Breast epithelium (tissue), 4 donors: ENCODE measurements around the gene FNTB. TPM values are rescaled to one million over a fixed set of nuclear protein-coding genes. Genes with fewer than 3 reads are reported as not detected.

Experiments used
- DNase-seq, 2 donors: peaks; one replicate each; pipeline ENCODE4 v3.0.0-alpha.2; 2019; ENCODE audit warnings: low spot score in 2 of 2
- H3K27ac ChIP-seq, 2 donors: fragments of 200-600 bp; sonication (generic) in 1 of 2; one replicate each; pipeline ENCODE4 v1.5.1; 2016 to 2019; ENCODE audit warnings: mild to moderate bottlenecking in 1 of 2
- H3K27me3 ChIP-seq, 2 donors: fragments of 200-600 bp; sonication (generic) in 1 of 2; one replicate each; pipeline versions ENCODE4 v1.5.1 to v1.6.0; 2017 to 2019; ENCODE audit warnings: control low read depth in 1 of 2, mild to moderate bottlenecking in 1 of 2
- H3K36me3 ChIP-seq: fragments of 200-600 bp; one replicate; pipeline ENCODE4 v1.5.1; 2019
- H3K4me1 ChIP-seq, 2 donors: fragments of 200-600 bp; sonication (generic); one replicate each; pipeline ENCODE4 v1.5.1; 2016 to 2019; ENCODE audit warnings: control low read depth in 1 of 2
- H3K4me3 ChIP-seq, 3 donors: fragments of 200-600 bp; sonication (generic); 1 replicate in 2 of 3; 2 replicates in 1 of 3; pipeline ENCODE4 v1.5.1; 2016 to 2019; ENCODE audit warnings: mild to moderate bottlenecking in 3 of 3, moderate library complexity in 2 of 3
- H3K9me3 ChIP-seq, 2 donors: fragments of 200-600 bp; sonication (generic) in 1 of 2; one replicate each; pipeline ENCODE4 v1.5.1; 2016 to 2019; ENCODE audit warnings: control low read depth in 1 of 2
- CTCF ChIP-seq, 3 donors: fragments of 450-650 bp; IDR thresholded peaks; one replicate each; pipeline ENCODE4 v1.5.1; 2016 to 2017; ENCODE audit warnings: antibody characterized with exemption in 3 of 3, mild to moderate bottlenecking in 3 of 3, moderate library complexity in 3 of 3
- POLR2A ChIP-seq: fragments of 450-650 bp; IDR thresholded peaks from one replicate; pipeline ENCODE4 v1.6.1; 2016; ENCODE audit warnings: antibody characterized with exemption, mild to moderate bottlenecking, moderate library complexity
- POLR2AphosphoS5 ChIP-seq, 3 donors: sonication (generic); formaldehyde crosslinking; IDR thresholded peaks; one replicate each; pipeline ENCODE4 v1.6.1; 2017; ENCODE audit warnings: antibody characterized with exemption in 3 of 3
- intact Hi-C: fragments of 100-400 bp; cut with DNase I; formaldehyde crosslinking; loops from one replicate; pipeline ENCODE4 v1.15.1; 2023; ENCODE audit warnings: low total_unique reads
- total RNA-seq, 3 donors: library from RNA; depleted of rRNA; stranded (reverse); fragments of >200 nt; gene quantifications; one replicate each; pipeline ENCODE4 v1.1.0, GENCODE V29; 2016

The FNTB gene
- total RNA-seq, 3 donors from 2014 or later, result 15.7 to 22.9 (median 18.9) TPM

GRCh38 chr14:65072937-65073336 lies 86.2 kb downstream of the FNTB start:
- peaks cover 12% of the 10 kb centered on the region for H3K36me3 ChIP-seq
- TF ChIP-seq POLR2A (no peak), CTCF (IDR thresholded peaks at IDR 0.05) (no peak), POLR2AphosphoS5 (IDR thresholded peaks at IDR 0.05) (no peak)
- DNase-seq, result no peak
- peaks cover 0 to 5% of the 10 kb centered on the region in 2 donors for H3K4me1 ChIP-seq
- H3K9me3 ChIP-seq, result no peaks in the 10 kb centered on the region
- intact Hi-C loops, result no loop called here
- no peak overlapping the region for H3K4me3 ChIP-seq
- H3K27me3 ChIP-seq, result no peaks in the 10 kb centered on the region
- peak overlapping the region in 1 of 2 donors; percentile 16 for H3K27ac ChIP-seq

- H3K9me3 ChIP-seq, result no peaks in the 10 kb centered on the region
- intact Hi-C loops, result no loop called here
- peaks cover 0 to 5% of the 10 kb centered on the region in 2 donors for H3K4me1 ChIP-seq
- H3K4me3 ChIP-seq, result no peak overlapping the region
- no peaks in the 10 kb centered on the region for H3K27me3 ChIP-seq
- peak overlapping the region in 1 of 2 donors; percentile 4 for H3K27ac ChIP-seq
- no peak for DNase-seq
- peaks cover 13% of the 10 kb centered on the region for H3K36me3 ChIP-seq
- TF ChIP-seq CTCF (IDR thresholded peaks at IDR 0.05) (no peak), POLR2AphosphoS5 (IDR thresholded peaks at IDR 0.05) (no peak), POLR2A (no peak)
Observed at GRCh38 chr14:65073605-65074201, 87.0 kb downstream of the FNTB start.

GRCh38 chr14:65074449-65075150 lies 87.9 kb downstream of the FNTB start:
- Histone ChIP-seq H3K4me3 (no peak overlapping the region), H3K4me1 (peaks cover 0 to 5% of the 10 kb centered on the region in 2 donors), H3K27ac (peak overlapping the region in 1 of 2 donors; percentile 4), H3K27me3 (no peaks in the 10 kb centered on the region), H3K9me3 (no peaks in the 10 kb centered on the region), H3K36me3 (peaks cover 13% of the 10 kb centered on the region)
- intact Hi-C loops, result no loop called here
- no peak for DNase-seq
- TF ChIP-seq POLR2AphosphoS5 (IDR thresholded peaks at IDR 0.05), result no peak
- TF ChIP-seq POLR2A, result no peak

DNA sequence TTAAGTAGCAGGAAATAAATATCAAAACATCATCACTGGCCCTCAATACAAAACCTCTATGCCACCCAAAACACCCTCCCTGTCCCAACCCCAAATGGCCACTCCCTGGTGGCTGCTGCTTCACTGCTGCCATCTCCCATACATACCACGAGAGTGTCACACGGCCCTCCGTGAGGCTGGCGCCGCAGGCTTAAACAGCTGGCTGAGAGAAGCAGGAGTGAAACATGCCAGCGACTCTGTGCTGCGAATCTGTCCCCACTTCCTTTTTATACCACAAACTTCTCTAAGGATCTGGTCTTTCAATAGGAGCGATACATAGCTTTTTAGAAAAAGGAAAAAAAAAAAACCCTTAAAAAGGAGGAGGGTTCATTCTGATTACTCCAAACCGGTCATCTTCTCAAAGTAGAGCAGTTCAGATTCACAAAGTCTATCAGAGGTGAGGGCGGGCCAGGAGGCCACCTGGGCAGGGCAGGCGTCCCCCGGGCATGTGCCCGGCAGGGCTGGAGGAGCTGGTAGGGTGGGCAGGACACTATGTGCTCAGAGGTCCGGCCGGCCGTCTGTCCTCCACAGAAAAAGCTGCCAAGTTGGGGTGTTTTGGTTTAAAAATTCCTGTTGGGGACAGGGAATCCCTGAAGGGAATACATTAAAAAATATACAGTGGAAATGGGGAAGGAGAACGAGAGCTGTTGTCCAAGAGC lies 89.1 kb downstream of the FNTB start:
- H3K27ac ChIP-seq, result no peak overlapping the region
- H3K4me3 ChIP-seq, result no peak overlapping the region
- no peak for TF ChIP-seq POLR2A
- no peak for TF ChIP-seq CTCF (IDR thresholded peaks at IDR 0.05)
- TF ChIP-seq POLR2AphosphoS5 (IDR thresholded peaks at IDR 0.05), result no peak
- H3K4me1 ChIP-seq, result peaks cover 0 to 4% of the 10 kb centered on the region in 2 donors
- DNase-seq, result no peak
- peaks cover 13% of the 10 kb centered on the region for H3K36me3 ChIP-seq
- H3K27me3 ChIP-seq, result no peaks in the 10 kb centered on the region
- intact Hi-C loops, result no loop called here
- H3K9me3 ChIP-seq, result no peaks in the 10 kb centered on the region

DNA sequence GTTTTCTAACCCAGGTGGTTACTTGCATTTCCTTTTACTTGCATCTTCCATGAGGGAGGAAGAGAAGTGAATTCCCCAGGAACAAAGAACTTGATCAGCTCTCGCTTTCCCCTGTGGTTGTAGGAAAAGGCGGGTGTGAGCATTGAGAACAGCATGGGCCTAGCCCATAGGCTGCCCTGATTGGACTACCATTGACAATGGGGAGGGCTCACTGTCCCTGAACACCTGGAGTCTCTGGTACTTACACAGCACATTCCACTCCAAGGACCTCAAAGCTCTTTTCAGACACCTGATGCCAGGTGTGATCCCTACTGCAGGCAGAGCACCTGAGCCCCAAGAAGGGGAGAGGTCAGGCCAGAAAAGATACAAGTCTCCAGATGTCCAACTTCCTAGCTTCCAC lies 90.6 kb downstream of the FNTB start:
- peaks cover 13% of the 10 kb centered on the region for H3K36me3 ChIP-seq
- DNase-seq, result no peak

More for the DNA sequence above, 90.6 kb downstream of the FNTB start:
- intact Hi-C loops, result no loop called here
- no peaks in the 10 kb centered on the region for H3K9me3 ChIP-seq
- no peak overlapping the region for H3K4me3 ChIP-seq
- H3K4me1 ChIP-seq, result no peaks in the 10 kb centered on the region
- H3K27me3 ChIP-seq, result no peaks in the 10 kb centered on the region
- TF ChIP-seq CTCF (IDR thresholded peaks at IDR 0.05) (no peak), POLR2A (no peak), POLR2AphosphoS5 (IDR thresholded peaks at IDR 0.05) (no peak)
- H3K27ac ChIP-seq, result no peak overlapping the region
